ENCODE data around the gene ACTN1.

The ACTN1 gene

DNA sequence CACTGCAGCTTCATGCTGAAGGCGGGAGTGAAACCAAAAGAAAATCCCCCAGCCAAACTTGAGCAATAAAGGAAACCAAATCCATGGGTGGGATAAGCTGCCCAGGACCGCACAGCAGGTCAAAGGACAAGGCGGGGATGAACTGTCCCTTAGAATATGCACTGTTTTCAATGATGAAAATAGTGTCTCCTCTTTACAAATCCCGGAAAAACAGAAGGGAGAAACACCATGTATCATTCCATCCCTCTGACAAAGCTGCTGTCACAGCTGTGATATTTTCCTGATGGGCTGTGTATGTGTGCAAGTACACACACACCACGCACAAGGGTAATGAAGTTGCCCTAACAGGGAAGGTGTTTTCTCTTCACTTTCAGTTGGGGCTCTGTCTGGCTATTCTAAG, 70.3 kb downstream of the ACTN1 start:
- TF ChIP-seq, protein P1, sequence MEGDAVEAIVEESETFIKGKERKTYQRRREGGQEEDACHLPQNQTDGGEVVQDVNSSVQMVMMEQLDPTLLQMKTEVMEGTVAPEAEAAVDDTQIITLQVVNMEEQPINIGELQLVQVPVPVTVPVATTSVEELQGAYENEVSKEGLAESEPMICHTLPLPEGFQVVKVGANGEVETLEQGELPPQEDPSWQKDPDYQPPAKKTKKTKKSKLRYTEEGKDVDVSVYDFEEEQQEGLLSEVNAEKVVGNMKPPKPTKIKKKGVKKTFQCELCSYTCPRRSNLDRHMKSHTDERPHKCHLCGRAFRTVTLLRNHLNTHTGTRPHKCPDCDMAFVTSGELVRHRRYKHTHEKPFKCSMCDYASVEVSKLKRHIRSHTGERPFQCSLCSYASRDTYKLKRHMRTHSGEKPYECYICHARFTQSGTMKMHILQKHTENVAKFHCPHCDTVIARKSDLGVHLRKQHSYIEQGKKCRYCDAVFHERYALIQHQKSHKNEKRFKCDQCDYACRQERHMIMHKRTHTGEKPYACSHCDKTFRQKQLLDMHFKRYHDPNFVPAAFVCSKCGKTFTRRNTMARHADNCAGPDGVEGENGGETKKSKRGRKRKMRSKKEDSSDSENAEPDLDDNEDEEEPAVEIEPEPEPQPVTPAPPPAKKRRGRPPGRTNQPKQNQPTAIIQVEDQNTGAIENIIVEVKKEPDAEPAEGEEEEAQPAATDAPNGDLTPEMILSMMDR (IDR thresholded peaks at IDR 0.05; ENCODE audit: low read depth, low read length, missing control alignments) = no peak
- no peak for DNase-seq (ENCODE audit: low read depth)
- no peak overlapping the region for H3K4me3 ChIP-seq (ENCODE audit: low read depth, low read length)

DNA sequence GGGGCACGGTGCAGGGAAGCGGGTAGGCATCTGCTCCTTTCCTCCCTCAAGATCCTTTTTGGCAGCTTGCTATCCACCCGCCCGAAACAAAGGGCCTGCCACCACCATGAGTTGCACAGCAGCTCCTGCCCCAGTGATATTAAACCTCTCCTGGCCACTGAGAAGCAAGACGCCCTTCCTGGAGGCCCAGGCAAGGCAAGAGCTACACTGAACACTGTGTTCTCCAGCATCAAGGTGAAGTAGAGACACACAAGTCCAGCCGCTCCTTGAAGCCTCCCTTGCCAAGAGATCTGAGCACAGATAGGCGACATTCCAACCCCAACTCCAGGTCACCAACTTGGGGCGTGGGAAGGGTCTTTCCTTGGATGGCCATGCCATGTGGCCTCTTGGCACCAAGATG, 70.9 kb downstream of the ACTN1 start:
- no peak overlapping the region for H3K4me3 ChIP-seq (ENCODE audit: low read depth, low read length)
- TF ChIP-seq, protein P1 (IDR thresholded peaks at IDR 0.05; ENCODE audit: low read depth, low read length, missing control alignments) = no peak

DNA sequence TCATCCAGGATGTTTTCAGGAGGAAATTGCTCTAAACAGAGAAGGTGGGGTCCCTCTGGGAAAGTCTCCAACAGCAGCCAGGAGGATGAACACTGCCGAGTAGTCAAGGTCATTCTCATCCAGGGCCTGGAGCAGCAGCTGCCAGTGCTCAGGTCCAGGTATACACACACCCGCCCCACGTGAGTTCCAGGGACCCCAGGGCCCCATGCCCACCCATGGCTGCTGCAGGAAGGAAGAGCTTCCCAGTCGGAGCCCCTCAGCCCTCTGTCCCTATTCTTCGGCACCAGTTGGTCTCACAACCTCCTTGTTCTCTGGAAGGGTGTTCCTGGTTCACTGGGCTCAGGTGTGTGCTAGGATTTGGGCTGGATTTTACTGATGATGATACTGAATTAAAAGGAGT, 72.7 kb downstream of the ACTN1 start:
- no peak for DNase-seq (ENCODE audit: low read depth)
- H3K4me3 ChIP-seq (ENCODE audit: low read depth, low read length) = no peak overlapping the region
- TF ChIP-seq, protein P1 (IDR thresholded peaks at IDR 0.05; ENCODE audit: low read depth, low read length, missing control alignments) = no peak

More for the DNA sequence above, 70.9 kb downstream of the ACTN1 start:
- DNase-seq (ENCODE audit: low read depth) = no peak

DNA sequence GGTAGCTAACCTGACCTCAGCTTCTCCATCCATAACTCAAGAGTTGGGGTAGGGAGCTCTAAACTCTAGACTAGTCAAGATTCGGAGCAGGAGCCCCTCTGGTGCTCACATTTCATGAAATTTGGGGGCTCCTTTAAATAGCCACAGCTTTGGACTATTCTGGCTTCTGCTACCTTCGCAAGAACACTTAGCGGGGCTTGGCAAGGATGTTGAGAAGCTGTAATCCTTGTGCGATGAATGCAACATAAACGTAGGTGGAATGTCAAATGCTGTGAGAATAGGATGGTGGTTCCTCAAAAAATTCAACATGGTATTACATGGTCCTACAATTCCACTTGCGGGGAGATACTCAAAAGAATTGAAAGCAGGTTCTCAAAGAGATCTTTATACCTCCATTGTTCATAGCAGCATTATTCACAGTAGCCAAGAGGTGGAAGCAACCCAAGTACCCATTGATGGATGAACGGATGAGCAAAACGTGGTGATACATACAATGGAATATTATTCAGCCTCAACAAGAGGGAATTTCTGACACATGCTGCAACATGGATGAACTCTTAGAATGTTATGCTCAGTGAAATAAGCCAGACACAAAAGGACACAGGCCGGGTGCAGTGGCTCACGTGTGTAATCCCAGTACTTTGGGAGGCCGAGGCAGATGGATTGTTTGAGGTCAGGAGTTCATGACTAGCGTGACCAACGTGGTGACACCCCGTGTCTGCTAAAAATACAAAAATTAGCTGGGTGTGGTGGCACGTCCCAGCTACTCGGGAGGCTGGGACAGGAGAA, 73.8 kb downstream of the ACTN1 start:
- TF ChIP-seq, protein P1 (IDR thresholded peaks at IDR 0.05; ENCODE audit: low read depth, low read length, missing control alignments) = no peak
- no peak for DNase-seq (ENCODE audit: low read depth)
- no peak overlapping the region for H3K4me3 ChIP-seq (ENCODE audit: low read depth, low read length)

DNA sequence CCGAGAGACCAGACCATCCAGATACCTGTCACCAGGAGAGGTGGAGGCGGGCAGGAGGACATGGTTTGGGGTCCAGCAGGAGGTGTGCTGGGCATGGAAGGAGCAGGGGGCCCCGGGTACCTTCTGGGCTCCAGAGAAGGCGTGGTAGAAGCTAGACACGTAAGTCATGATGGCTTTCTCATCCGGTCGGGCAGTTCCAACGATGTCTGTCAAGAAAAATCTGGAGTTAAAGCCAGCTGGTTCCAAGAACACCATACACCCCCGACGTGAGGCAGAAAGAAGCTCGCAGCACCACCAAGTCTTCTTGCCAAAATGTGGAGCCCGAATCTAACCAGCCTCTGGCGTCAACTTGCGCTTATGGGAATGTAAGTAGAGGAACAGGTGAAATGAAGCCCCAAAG, 76.7 kb downstream of the ACTN1 start:
- no peak for DNase-seq (ENCODE audit: low read depth)
- TF ChIP-seq, protein P1 (IDR thresholded peaks at IDR 0.05; ENCODE audit: low read depth, low read length, missing control alignments) = no peak
- no peak overlapping the region for H3K4me3 ChIP-seq (ENCODE audit: low read depth, low read length)

DNA sequence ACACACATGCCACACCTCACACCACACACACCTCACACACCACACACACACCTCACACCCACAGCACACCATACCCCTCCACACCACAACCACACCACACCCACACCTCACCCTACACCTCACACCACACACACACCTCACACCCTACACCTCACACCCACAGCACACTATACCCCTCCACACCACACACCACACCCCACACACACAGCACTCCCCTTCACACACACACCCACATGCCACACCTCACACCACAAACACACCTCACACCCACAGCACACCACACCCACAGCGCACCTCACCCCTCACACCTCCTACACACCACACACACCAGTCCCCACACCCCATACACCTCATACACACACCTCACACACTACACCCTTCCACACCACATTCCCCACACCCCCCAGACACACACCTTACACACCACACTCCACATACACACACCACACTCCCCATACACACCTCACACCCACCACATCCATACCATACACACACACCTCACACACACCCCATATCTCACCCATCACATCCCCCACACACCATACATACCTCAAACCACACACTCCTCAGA, 80.0 kb downstream of the ACTN1 start:
- no peak overlapping the region for H3K4me3 ChIP-seq (ENCODE audit: low read depth, low read length)
- DNase-seq (ENCODE audit: low read depth) = no peak
- TF ChIP-seq, protein P1 (IDR thresholded peaks at IDR 0.05; ENCODE audit: low read depth, low read length, missing control alignments) = no peak

All from GM12864 (cell line).